Measurements from ENCODE around the gene SLC25A27.

SLC25A27 gene

DNA sequence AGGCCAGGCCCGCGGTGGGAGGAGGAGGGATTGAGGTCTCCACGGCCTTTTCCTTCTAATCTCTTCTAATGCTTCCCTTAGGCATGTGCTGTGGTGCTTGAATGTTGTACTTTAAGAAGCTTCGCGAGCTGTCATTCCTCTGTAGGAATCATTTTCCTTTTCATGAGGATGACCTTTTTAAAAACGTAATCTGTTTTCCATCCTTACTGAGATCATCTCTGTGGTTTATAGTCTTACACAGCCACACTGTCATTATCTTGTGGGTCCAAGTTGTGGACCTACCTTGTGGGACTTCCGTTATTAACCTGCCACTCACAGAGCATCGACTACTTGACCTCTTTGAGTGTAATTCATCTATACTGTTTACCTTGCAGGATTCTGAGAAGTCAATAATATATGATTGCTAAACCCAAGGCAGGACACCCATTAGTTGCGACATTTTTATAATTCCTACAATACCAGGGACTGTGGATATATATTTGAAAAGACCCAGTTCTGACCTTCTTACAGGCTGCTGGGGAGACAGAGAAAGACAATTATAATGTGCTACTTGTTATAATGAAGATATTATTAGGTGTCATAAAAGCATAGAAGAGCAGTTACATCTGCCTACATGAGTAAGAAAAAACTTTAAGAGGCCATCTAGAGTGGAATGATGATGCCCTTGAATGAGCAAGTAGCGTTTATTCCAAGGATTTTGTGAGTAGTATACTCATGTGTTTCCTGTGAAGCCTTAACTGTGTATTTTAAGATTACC lies 842 bp downstream of the SLC25A27 start:
- peak overlapping the region; percentile 99 for H3K4me3 ChIP-seq (ENCODE audit: low read depth, low read length)
- peak overlapping the region; percentile 73 for H3K4me2 ChIP-seq (ENCODE audit: low read length)
- peaks cover 9% of the 10 kb centered on the region for H3K4me1 ChIP-seq
- H3K27ac ChIP-seq, result peak overlapping the region; percentile 91
- H2AFZ ChIP-seq, result peak overlapping the region; percentile 97
- no peaks in the 10 kb centered on the region for H3K36me3 ChIP-seq (ENCODE audit: control insufficient read depth, insufficient read depth, low read length)
- H3K9ac ChIP-seq, result no peak overlapping the region
- no peaks in the 10 kb centered on the region for H3K9me3 ChIP-seq (ENCODE audit: control insufficient read depth, low read length)
- no peaks in the 10 kb centered on the region for H3K27me3 ChIP-seq (ENCODE audit: control insufficient read depth, insufficient read depth, low read length)
- no peaks in the 10 kb centered on the region for H3K79me2 ChIP-seq
- TF ChIP-seq, protein P1, sequence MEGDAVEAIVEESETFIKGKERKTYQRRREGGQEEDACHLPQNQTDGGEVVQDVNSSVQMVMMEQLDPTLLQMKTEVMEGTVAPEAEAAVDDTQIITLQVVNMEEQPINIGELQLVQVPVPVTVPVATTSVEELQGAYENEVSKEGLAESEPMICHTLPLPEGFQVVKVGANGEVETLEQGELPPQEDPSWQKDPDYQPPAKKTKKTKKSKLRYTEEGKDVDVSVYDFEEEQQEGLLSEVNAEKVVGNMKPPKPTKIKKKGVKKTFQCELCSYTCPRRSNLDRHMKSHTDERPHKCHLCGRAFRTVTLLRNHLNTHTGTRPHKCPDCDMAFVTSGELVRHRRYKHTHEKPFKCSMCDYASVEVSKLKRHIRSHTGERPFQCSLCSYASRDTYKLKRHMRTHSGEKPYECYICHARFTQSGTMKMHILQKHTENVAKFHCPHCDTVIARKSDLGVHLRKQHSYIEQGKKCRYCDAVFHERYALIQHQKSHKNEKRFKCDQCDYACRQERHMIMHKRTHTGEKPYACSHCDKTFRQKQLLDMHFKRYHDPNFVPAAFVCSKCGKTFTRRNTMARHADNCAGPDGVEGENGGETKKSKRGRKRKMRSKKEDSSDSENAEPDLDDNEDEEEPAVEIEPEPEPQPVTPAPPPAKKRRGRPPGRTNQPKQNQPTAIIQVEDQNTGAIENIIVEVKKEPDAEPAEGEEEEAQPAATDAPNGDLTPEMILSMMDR (IDR thresholded peaks at IDR 0.05), result no peak

DNA sequence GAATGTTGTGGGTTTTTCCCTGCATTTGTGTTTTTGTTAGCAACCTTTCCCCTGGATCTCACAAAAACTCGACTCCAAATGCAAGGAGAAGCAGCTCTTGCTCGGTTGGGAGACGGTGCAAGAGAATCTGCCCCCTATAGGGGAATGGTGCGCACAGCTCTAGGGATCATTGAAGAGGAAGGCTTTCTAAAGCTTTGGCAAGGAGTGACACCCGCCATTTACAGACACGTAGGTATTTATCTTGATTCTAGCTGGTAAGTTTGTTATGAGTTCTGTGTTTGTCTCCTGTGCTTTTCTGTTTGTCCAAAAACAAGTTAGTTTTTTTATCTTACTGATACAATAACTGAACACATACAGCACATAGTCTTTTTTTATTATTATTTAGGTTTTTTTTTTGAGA lies 3.0 kb downstream of the SLC25A27 start:
- H3K9me3 ChIP-seq (ENCODE audit: control insufficient read depth, low read length), result no peaks in the 10 kb centered on the region

DNA sequence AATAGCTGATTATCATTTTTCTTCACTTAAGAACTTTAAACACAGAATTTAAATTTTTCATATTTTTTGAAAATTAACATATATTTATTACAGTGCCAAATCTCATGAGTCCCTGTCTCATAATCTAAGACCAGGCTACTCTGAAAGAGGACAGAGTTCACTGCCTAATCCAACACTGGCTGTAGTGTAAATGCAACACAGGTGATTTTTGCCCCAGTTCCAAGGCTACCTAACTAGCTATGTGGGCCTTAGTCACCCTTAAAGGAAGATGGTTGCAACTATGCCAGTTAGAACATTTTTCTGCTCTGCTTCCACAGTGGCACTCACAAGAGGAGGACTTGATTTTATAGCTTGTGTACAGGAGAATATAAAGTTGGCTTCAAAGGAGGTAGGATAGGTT lies 4.9 kb downstream of the SLC25A27 start:
- TF ChIP-seq, protein P1 (IDR thresholded peaks at IDR 0.05), result no peak
- Histone ChIP-seq H3K4me2 (ENCODE audit: low read length) (no peak overlapping the region), H2AFZ (no peak overlapping the region), H3K79me2 (no peaks in the 10 kb centered on the region), H3K4me1 (peaks cover 9% of the 10 kb centered on the region), H3K36me3 (ENCODE audit: control insufficient read depth, insufficient read depth, low read length) (no peaks in the 10 kb centered on the region), H3K4me3 (ENCODE audit: low read depth, low read length) (no peak overlapping the region), H3K9me3 (ENCODE audit: control insufficient read depth, low read length) (no peaks in the 10 kb centered on the region), H3K27me3 (ENCODE audit: control insufficient read depth, insufficient read depth, low read length) (no peaks in the 10 kb centered on the region), H3K27ac (no peak overlapping the region), H3K9ac (no peak overlapping the region)

More for the DNA sequence above, 3.0 kb downstream of the SLC25A27 start:
- Histone ChIP-seq H3K4me2 (ENCODE audit: low read length) (no peak overlapping the region), H3K9ac (no peak overlapping the region), H3K36me3 (ENCODE audit: control insufficient read depth, insufficient read depth, low read length) (no peaks in the 10 kb centered on the region), H3K79me2 (no peaks in the 10 kb centered on the region), H3K27ac (no peak overlapping the region), H2AFZ (no peak overlapping the region), H3K27me3 (ENCODE audit: control insufficient read depth, insufficient read depth, low read length) (no peaks in the 10 kb centered on the region), H3K4me1 (peaks cover 9% of the 10 kb centered on the region), H3K4me3 (ENCODE audit: low read depth, low read length) (no peak overlapping the region)
- TF ChIP-seq, protein P1 (IDR thresholded peaks at IDR 0.05), result no peak

DNA sequence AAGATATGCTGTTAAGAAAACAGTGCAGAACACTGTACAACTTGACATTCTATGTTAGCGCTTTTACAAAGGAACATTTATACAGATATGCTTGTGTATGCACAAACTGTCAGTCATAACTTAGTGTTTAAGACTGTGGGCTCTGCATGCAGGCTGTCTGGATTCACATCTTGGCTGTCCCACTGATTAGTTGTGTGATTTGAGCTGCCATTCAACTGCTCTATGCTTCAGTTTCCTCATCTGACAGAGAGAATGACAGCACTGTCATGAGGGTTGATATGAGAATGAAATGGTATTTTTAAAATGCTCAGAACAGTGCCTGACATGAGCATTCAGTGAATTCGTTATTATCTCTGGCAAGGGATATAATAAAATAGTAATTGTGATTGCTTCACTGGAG lies 8.7 kb downstream of the SLC25A27 start:
- H3K4me3 ChIP-seq (ENCODE audit: low read depth, low read length), result no peak overlapping the region
- TF ChIP-seq, protein P1 (IDR thresholded peaks at IDR 0.05), result no peak
- no peak overlapping the region for H3K27ac ChIP-seq
- no peaks in the 10 kb centered on the region for H3K79me2 ChIP-seq
- H3K4me1 ChIP-seq, result no peaks in the 10 kb centered on the region
- H3K9ac ChIP-seq, result no peak overlapping the region
- no peak overlapping the region for H2AFZ ChIP-seq
- H3K27me3 ChIP-seq (ENCODE audit: control insufficient read depth, insufficient read depth, low read length), result no peaks in the 10 kb centered on the region
- no peak overlapping the region for H3K4me2 ChIP-seq (ENCODE audit: low read length)
- H3K9me3 ChIP-seq (ENCODE audit: control insufficient read depth, low read length), result no peaks in the 10 kb centered on the region
- H3K36me3 ChIP-seq (ENCODE audit: control insufficient read depth, insufficient read depth, low read length), result no peaks in the 10 kb centered on the region

DNA sequence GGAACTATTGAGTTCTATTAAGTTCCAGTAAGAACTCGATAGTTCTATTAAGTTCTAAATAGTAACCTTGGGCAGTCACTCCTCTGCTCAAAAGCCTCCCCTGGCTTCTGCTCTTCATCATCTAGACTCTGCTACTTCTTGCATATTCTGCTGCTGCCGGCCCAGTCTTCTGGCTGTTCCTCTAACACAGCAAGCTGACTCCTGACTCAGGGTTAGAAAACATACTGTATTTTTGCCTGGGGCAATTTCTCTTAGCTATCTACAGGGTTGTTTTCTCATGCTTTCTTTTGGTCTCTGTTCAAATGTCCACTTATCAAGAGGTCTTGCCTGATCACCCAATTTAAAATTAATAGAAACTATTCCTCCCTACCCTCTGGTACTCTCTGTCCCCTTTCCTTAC lies 14.6 kb downstream of the SLC25A27 start:
- no peak overlapping the region for H3K27ac ChIP-seq
- H2AFZ ChIP-seq, result no peak overlapping the region
- H3K4me1 ChIP-seq, result no peaks in the 10 kb centered on the region
- no peaks in the 10 kb centered on the region for H3K27me3 ChIP-seq (ENCODE audit: control insufficient read depth, insufficient read depth, low read length)
- no peaks in the 10 kb centered on the region for H3K79me2 ChIP-seq
- TF ChIP-seq, protein P1 (IDR thresholded peaks at IDR 0.05), result no peak
- H3K36me3 ChIP-seq (ENCODE audit: control insufficient read depth, insufficient read depth, low read length), result no peaks in the 10 kb centered on the region
- no peak overlapping the region for H3K4me3 ChIP-seq (ENCODE audit: low read depth, low read length)
- H3K9me3 ChIP-seq (ENCODE audit: control insufficient read depth, low read length), result no peaks in the 10 kb centered on the region
- no peak overlapping the region for H3K4me2 ChIP-seq (ENCODE audit: low read length)
- no peak overlapping the region for H3K9ac ChIP-seq

Data from parathyroid adenoma (tissue), 2 donors.